ENCODE results near the gene PAPLN. TPM values are rescaled to one million over a fixed set of nuclear protein-coding genes. Genes with fewer than 3 reads are reported as not detected.

PAPLN gene
- total RNA-seq, 1 experiment from 2014 or later = not detected

- DNase-seq (ENCODE audit: low spot score) = no peak
Observed at GRCh38 chr14:73231981-73232851, 5.1 kb upstream of the PAPLN start.

GRCh38 chr14:73232984-73233383 lies 4.3 kb upstream of the PAPLN start:
- no peak for DNase-seq (ENCODE audit: low spot score)

GRCh38 chr14:73233564-73233963 lies 3.7 kb upstream of the PAPLN start:
- no peak for DNase-seq (ENCODE audit: low spot score)

- DNase-seq (ENCODE audit: low spot score) = no peak
Observed at GRCh38 chr14:73234029-73234428, 3.3 kb upstream of the PAPLN start.

- no peak for DNase-seq (ENCODE audit: low spot score)
Observed at GRCh38 chr14:73234586-73235394, 2.5 kb upstream of the PAPLN start.

- no peak for DNase-seq (ENCODE audit: low spot score)
Observed at GRCh38 chr14:73235531-73236155, 1.7 kb upstream of the PAPLN start.

- no peak for DNase-seq (ENCODE audit: low spot score)
Observed at GRCh38 chr14:73236157-73236556, 1.1 kb upstream of the PAPLN start.

GRCh38 chr14:73236752-73237218 lies 521 bp upstream of the PAPLN start:
- DNase-seq (ENCODE audit: low spot score) = no peak

- no peak for DNase-seq (ENCODE audit: low spot score)
Observed at GRCh38 chr14:73237786-73238423, 599 bp downstream of the PAPLN start.

GRCh38 chr14:73238424-73238852 lies 1.1 kb downstream of the PAPLN start:
- DNase-seq (ENCODE audit: low spot score) = peak; percentile 77

- DNase-seq (ENCODE audit: low spot score) = no peak
Observed at GRCh38 chr14:73238941-73239340, 1.6 kb downstream of the PAPLN start.

GRCh38 chr14:73239393-73240241 lies 2.3 kb downstream of the PAPLN start:
- no peak for DNase-seq (ENCODE audit: low spot score)

GRCh38 chr14:73240816-73241480 lies 3.6 kb downstream of the PAPLN start:
- no peak for DNase-seq (ENCODE audit: low spot score)

- no peak for DNase-seq (ENCODE audit: low spot score)
Observed at GRCh38 chr14:73241481-73242165, 4.3 kb downstream of the PAPLN start.

- DNase-seq (ENCODE audit: low spot score) = no peak
Observed at GRCh38 chr14:73242357-73242901, 5.1 kb downstream of the PAPLN start.

- no peak for DNase-seq (ENCODE audit: low spot score)
Observed at GRCh38 chr14:73243341-73243740, 6.0 kb downstream of the PAPLN start.

- no peak for DNase-seq (ENCODE audit: low spot score)
Observed at GRCh38 chr14:73243748-73244147, 6.4 kb downstream of the PAPLN start.

GRCh38 chr14:73244541-73245290 lies 7.4 kb downstream of the PAPLN start:
- no peak for DNase-seq (ENCODE audit: low spot score)

All from H4 (cell line).